ENCODE measurements around the gene SLC16A12. TPM values are rescaled to one million over a fixed set of nuclear protein-coding genes. Genes with fewer than 3 reads are reported as not detected.

The SLC16A12 gene
- total RNA-seq, 2 experiments from 2014 or later, result not detected

DNA sequence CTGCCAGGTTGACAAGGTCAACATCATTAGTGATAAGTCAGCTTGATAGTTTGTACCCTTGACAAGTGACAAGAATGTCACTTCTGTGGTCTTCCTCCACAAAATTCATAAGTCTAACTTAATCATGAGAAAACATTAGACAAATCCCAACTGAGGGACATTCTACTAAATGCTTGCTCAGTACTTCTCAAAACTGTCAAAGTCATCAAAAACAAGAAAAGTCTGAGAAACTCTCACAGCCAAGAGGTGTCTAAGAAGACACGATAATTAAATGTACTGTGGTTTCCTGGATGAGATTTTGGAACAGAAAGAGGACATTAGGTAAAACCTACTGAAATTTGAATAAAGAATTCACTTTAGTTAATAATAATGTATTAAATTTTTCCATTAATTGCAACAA is 29.8 kb upstream of the SLC16A12 start:
- ATAC-seq, result no peak
- no peaks in the 10 kb centered on the region for H3K9me3 Mint-ChIP-seq
- H3K36me3 Mint-ChIP-seq (ENCODE audit: low read depth), result no peaks in the 10 kb centered on the region
- peaks cover 11% of the 10 kb centered on the region for H3K27me3 Mint-ChIP-seq
- intact Hi-C loops (cut with micrococcal nuclease), result loop anchor here (2.0 kb wide), 1 partner anchor 138 kb away; no protein-coding TSS in a partner anchor
- POLR2A ChIA-PET, result interaction anchor here (1.3 kb wide), 1 partner anchor 142 kb away, joined by 4 read pairs; no protein-coding TSS in a partner anchor
- TF ChIP-seq, protein P1, sequence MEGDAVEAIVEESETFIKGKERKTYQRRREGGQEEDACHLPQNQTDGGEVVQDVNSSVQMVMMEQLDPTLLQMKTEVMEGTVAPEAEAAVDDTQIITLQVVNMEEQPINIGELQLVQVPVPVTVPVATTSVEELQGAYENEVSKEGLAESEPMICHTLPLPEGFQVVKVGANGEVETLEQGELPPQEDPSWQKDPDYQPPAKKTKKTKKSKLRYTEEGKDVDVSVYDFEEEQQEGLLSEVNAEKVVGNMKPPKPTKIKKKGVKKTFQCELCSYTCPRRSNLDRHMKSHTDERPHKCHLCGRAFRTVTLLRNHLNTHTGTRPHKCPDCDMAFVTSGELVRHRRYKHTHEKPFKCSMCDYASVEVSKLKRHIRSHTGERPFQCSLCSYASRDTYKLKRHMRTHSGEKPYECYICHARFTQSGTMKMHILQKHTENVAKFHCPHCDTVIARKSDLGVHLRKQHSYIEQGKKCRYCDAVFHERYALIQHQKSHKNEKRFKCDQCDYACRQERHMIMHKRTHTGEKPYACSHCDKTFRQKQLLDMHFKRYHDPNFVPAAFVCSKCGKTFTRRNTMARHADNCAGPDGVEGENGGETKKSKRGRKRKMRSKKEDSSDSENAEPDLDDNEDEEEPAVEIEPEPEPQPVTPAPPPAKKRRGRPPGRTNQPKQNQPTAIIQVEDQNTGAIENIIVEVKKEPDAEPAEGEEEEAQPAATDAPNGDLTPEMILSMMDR (IDR thresholded peaks at IDR 0.05), result no peak
- H3K4me1 Mint-ChIP-seq (ENCODE audit: low read depth), result no peaks in the 10 kb centered on the region
- no peak for DNase-seq
- H3K27ac Mint-ChIP-seq, result no peak overlapping the region
- CTCF ChIA-PET, result interaction anchor here (0.6 to 1.6 kb wide), 7 partner anchors 9 to 1317 kb away, joined by 3 to 4 read pairs (median 3); no protein-coding TSS in a partner anchor
- no peak overlapping the region for H3K4me3 Mint-ChIP-seq

DNA sequence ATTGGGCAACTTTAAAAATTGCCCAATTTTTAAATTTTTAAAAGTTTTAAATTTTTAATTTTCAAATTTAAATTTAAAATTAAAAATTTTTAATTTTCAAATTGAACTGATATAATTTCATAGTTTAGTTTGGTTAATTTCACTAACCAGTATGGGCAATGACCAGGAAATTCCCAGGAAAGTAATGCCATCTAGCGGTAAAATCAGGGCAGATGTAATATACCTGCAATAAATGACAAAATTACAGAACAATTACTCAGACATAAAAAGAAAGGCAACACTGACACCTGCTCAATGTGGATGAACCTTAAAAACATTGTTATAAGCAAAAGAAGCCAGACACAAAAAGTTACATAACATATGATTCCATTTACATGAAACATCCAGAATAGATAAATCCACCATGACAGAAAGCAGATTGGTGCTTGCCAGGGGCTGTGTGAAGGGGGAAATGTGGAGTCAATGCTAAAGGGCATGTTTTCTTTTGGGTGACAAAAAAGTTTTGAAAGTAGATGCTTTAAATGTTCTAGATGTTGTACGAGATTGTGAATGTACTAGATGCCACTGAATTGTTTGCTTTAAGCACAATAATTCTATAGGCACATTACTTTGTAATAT is 28.6 kb upstream of the SLC16A12 start:
- peak; percentile 45 for ATAC-seq
- H3K27me3 Mint-ChIP-seq, result peaks cover 11% of the 10 kb centered on the region
- TF ChIP-seq, protein P1 (IDR thresholded peaks at IDR 0.05), result peak; percentile 70
- ChIA-PET POLR2A (interaction anchor here (1.3 kb wide), 1 partner anchor 140 kb away, joined by 4 read pairs; no protein-coding TSS in a partner anchor), CTCF (interaction anchor here (0.7 to 1.7 kb wide), 8 partner anchors 8 to 346 kb away, joined by 3 to 7 read pairs (median 3); no protein-coding TSS in a partner anchor)
- no peaks in the 10 kb centered on the region for H3K36me3 Mint-ChIP-seq (ENCODE audit: low read depth)
- H3K4me1 Mint-ChIP-seq (ENCODE audit: low read depth), result no peaks in the 10 kb centered on the region
- no peak overlapping the region for H3K27ac Mint-ChIP-seq
- intact Hi-C loops (cut with micrococcal nuclease), result loop anchor here (2.0 kb wide), 1 partner anchor 137 kb away; no protein-coding TSS in a partner anchor
- H3K4me3 Mint-ChIP-seq, result no peak overlapping the region
- H3K9me3 Mint-ChIP-seq, result no peaks in the 10 kb centered on the region
- DNase-seq, result peak; percentile 28

GRCh38 chr10:89563311-89563710 is 27.9 kb upstream of the SLC16A12 start:
- TF ChIP-seq, protein P1 (IDR thresholded peaks at IDR 0.05), result no peak
- Mint-ChIP-seq H3K27me3 (peaks cover 11% of the 10 kb centered on the region), H3K4me1 (ENCODE audit: low read depth) (no peaks in the 10 kb centered on the region), H3K9me3 (no peaks in the 10 kb centered on the region), H3K4me3 (no peak overlapping the region), H3K36me3 (ENCODE audit: low read depth) (no peaks in the 10 kb centered on the region), H3K27ac (no peak overlapping the region)
- no peak for DNase-seq
- ChIA-PET POLR2A (no interaction called here), CTCF (interaction anchor here (0.6 to 1.7 kb wide), 8 partner anchors 10 to 349 kb away, joined by 3 to 7 read pairs (median 3); no protein-coding TSS in a partner anchor)
- ATAC-seq, result no peak
- intact Hi-C loops (cut with micrococcal nuclease), result no loop called here

- Mint-ChIP-seq H3K4me1 (ENCODE audit: low read depth) (no peaks in the 10 kb centered on the region), H3K9me3 (no peaks in the 10 kb centered on the region), H3K4me3 (no peak overlapping the region), H3K27ac (no peak overlapping the region), H3K27me3 (peaks cover 5% of the 10 kb centered on the region), H3K36me3 (ENCODE audit: low read depth) (no peaks in the 10 kb centered on the region)
- ChIA-PET CTCF (interaction anchor here (1.6 kb wide), 1 partner anchor 8 kb away, joined by 3 read pairs; no protein-coding TSS in a partner anchor), POLR2A (interaction anchor here (1.0 kb wide), 1 partner anchor 229 kb away, joined by 3 read pairs; the partner anchor contains the start of gene IFIT3)
- no peak for DNase-seq
- TF ChIP-seq, protein P1 (IDR thresholded peaks at IDR 0.05), result no peak
- no peak for ATAC-seq
- intact Hi-C loops (cut with micrococcal nuclease), result loop anchor here (2.0 kb wide), 1 partner anchor 292 kb away; no protein-coding TSS in a partner anchor
These were observed 21.2 kb upstream of the SLC16A12 start for GRCh38 chr10:89556600-89556999.

Measured in activated CD8-positive, alpha-beta T cell treated with anti-CD3 and anti-CD28 coated beads for 36 hours (primary cell).